ENCODE results near the gene MAD1L1. TPM values are rescaled to one million over a fixed set of nuclear protein-coding genes. Genes with fewer than 3 reads are reported as not detected.
A peak's percentile ranks its signal among the peaks of the same experiment; 100 is the strongest.

The MAD1L1 gene
- total RNA-seq, 1 donor = 57.9 TPM

DNA sequence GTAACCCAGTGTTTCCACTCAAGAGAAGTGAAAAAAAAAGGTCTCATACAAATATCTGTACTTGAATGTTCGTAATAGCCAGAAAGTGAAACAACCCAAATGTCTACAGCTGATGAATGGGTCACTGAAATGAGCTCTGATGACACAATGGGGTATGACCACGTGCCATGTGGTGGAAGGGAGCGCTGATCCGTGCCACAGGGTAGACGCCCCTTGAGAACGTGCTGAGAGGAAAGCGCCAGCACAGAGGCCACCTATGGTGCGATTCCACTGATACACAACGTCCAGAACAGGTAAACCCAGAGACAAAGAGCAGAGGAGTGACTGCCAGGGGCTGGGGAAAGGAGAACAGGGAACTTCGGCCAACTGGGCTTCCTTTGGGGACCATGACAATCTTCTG lies 50.3 kb downstream of the MAD1L1 start:
- no peak for DNase-seq (ENCODE audit: low read depth in 2 of 3, low spot score in 2 of 3)

DNA sequence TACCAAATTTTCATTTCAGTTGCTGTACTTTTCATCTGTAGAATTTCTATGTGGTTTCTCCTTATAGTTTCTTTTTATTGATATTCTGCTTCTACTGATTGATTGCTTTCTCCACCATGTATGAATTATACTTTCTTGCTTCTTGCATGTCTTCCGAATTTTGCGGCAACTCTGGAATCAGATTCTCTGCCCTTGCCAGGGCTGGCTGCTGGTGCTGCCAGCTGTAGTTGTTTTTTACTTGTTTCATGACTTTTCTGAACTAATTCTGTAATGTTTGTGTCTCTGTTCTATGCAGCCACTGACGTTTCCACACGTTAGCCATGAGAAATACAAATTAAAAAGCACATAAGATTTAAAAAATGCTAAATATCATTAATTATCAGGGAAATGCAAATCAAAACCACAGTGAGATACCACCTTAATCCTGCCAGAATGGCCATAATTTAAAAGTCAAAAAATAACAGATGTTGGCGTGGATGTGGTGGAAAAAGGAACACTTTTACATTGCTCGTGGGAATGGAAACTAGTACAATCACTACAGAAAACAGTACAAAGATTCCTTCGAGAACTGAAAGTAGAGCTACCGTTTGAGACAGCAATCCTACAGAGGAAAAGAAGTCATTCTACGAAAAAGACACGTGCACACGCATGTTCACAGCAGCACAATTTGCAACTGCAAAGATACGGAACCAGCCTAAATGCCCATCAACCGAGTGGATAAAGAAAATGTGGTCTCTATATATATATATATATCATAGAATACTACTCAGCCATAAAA lies 51.5 kb downstream of the MAD1L1 start:
- no peak for DNase-seq (ENCODE audit: low read depth in 2 of 3, low spot score in 2 of 3)

- DNase-seq (ENCODE audit: low read depth in 2 of 3, low spot score in 2 of 3) = no peak
These were observed 52.7 kb downstream of the MAD1L1 start for GRCh38 chr7:2180081-2180480.

DNA sequence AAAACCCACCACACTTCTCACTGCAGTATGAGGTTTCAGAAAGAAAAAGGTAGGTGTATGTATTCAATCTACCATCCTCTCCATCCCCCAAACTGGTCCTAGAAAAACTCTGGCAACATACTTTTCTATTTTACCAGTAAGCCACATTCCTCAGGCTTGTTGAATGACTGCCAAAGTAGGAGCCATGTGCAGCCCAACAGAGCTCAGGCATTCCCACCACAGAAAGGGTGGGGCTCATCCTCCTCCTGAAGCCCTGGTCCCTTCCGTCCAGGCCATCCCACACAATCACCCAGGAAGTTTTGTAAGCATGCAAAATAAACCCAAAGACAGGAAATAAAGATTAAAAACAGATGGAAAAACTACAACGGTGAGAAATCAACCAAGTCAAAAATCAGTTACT lies 57.2 kb downstream of the MAD1L1 start:
- no peak for DNase-seq (ENCODE audit: low read depth in 2 of 3, low spot score in 2 of 3)

- DNase-seq (ENCODE audit: low read depth in 2 of 3, low spot score in 2 of 3) = no peak
These were observed 57.7 kb downstream of the MAD1L1 start for GRCh38 chr7:2175091-2175490.

GRCh38 chr7:2173189-2173827 lies 59.4 kb downstream of the MAD1L1 start:
- DNase-seq (ENCODE audit: low read depth in 2 of 3, low spot score in 2 of 3) = peak in 1 of 3 donors; percentile 46

DNA sequence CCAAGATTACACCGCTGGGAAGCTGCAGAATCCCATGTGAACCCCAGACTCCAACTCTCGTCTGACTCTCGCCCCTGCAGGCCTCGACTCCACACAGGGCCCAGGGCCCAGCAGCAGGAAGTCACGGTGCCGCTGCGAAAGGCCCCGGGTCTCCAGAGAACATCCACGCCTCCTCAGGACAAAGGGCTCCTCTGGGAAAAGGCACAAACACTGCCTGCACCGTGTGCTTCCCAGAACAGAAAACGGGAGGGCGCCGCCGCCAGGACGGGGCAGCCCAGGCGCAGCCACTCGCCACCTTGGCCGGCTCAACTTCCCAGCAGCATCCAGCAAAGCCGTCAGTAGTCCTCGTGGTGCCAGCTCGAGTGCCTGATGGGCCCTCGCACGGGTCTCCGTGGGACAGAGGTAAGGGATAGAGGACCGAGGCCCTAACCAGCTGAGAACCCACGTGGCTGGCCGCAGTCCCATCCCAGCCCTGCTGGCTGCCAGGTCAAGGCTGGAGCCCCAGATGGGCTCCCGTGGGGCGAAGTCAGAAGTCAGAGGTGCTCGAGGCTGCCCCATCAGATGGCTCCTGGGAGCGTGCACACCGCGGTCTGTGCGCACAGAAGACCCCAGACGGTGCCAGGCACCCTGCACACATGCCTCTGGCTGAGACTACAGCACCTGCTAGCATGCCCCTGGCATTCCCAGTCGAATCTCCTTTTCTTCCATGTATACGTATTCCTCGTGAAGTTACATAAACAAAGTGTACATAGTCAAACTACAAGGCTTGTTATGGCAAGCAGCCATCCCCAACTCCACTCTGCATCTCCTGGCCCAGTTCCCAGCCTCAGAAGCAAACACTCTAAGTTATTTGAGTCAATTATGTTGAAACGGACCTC lies 60.2 kb downstream of the MAD1L1 start:
- no peak for DNase-seq (ENCODE audit: low read depth in 2 of 3, low spot score in 2 of 3)

DNA sequence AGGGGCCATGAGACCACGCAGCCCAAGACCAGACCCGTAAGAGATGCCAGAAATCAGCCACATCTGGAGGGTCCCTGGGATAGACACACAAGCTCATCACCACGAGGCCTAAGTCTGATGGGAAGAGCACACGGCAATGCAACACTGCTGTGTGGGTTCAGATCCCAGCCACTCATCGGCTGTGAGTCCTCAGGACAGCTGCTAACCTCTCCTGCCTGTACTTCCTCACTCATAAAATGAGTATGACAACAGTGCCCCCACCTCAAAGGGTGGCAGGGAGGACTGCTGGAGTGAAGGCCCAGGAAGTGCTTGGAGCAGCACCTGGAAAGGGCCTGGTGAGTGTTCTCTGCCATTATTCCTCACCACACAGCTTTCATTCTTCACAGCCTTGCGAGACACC lies 60.9 kb downstream of the MAD1L1 start:
- no peak for DNase-seq (ENCODE audit: low read depth in 2 of 3, low spot score in 2 of 3)

DNA sequence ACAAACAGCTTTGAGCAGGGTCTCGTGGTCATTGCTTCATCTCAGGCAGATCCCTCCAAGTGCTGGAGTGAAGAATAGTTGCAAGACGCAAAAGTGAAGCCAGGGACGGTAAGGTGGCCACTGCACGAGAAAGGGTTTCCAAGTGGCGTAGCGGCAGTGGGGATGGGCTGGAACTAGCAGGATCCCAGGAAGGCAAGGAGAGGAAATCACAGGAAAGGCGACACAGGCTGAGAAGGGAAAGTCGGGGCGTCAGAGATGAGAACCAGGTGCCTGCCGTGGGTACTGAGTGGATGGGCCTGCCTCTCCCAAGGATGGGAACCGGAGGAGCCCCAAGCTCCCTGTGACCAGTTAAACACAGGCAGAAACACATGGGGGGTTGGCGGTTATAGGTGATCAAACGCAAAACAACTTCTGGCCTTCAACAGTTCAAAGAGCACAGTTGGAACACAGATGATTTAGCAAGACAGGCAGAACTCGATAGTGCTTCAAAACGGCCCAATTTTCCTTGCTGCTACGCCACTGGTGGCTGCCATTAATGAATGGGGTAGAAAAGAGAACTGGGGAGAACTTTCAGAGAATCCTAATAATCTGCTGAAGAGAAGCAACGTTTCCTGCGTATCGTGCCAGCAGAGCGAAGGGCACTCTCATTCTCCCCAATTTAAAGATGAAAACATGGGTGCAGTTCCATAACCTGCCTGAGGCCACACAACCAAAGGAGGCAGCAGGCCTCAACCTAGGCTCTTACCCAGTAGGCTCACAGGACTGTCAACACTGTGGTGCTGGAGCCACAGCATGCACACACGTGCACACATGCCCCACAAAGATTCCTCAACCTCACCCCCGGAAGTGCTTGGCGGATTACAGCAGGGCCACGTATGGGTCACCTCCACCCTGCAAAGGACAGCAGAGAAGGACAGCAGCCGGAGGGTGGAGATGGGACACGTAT lies 61.9 kb downstream of the MAD1L1 start:
- no peak for DNase-seq (ENCODE audit: low read depth in 2 of 3, low spot score in 2 of 3)

- no peak for DNase-seq (ENCODE audit: low read depth in 2 of 3, low spot score in 2 of 3)
These were observed 62.7 kb downstream of the MAD1L1 start for GRCh38 chr7:2169923-2170575.

DNA sequence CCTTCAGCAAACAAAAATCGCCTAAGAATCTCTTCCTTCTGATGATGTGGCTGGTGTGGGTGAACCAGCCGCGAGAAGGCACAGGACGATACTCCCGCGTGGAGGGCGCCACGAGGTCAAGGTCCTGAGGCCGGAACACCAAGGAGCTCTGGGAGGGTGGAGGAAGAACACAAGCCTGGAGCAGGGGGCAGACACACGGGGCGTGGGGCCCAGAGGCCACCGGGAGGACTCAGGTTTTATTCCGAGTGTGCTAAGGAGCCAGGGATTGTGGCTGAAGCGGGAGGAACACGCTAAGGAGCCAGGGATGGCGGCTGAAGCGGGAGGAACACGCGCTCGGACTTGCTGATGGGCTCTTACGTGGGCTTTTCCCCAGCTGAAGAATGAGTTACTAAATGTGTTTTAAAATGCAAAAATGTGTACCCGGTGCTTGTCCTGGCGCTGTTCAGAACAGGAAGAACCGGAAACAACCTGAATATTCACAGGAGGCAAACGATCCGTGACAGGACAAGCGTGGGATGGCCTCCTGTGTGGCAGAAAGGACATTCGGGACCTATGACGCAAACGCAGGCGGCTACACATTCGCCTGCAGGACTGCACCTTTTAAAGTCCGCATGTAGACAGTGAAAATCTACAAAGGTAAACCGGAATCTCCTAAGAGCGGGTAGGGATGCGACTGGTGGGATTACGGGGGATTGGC lies 64.0 kb downstream of the MAD1L1 start:
- DNase-seq (ENCODE audit: low read depth in 2 of 3, low spot score in 2 of 3) = no peak

DNA sequence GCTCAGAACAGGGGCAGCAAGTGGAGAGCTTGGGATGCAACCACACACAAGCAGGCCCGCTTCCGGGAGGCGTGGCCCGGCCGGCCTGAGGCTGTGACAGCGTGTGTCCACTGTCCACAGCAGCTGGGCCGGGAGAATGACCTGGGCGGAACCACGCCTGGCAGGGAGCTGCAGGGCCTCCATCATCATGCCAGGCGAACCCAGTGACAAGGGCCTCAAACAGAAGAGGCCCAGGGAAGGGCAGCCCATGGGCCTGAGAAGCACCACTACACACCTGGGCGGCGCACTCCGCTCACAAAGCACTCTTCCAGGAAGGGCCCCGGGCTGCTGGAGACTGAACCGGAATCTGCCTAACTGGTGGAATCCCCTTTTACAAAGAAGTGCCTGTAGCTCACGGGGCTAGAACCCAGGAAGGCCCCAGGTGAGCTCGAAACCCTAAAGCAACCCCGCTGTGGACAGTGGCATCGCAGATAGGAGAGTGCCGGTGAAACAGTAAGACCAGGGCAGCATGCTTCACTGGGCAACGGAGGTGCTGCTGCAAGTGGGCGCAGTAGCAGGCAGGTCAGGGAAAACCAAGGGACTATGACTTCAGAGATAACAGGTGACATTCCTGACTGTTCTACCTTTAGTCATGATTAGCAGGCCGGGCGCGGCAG lies 66.0 kb downstream of the MAD1L1 start:
- no peak for DNase-seq (ENCODE audit: low read depth in 2 of 3, low spot score in 2 of 3)

DNA sequence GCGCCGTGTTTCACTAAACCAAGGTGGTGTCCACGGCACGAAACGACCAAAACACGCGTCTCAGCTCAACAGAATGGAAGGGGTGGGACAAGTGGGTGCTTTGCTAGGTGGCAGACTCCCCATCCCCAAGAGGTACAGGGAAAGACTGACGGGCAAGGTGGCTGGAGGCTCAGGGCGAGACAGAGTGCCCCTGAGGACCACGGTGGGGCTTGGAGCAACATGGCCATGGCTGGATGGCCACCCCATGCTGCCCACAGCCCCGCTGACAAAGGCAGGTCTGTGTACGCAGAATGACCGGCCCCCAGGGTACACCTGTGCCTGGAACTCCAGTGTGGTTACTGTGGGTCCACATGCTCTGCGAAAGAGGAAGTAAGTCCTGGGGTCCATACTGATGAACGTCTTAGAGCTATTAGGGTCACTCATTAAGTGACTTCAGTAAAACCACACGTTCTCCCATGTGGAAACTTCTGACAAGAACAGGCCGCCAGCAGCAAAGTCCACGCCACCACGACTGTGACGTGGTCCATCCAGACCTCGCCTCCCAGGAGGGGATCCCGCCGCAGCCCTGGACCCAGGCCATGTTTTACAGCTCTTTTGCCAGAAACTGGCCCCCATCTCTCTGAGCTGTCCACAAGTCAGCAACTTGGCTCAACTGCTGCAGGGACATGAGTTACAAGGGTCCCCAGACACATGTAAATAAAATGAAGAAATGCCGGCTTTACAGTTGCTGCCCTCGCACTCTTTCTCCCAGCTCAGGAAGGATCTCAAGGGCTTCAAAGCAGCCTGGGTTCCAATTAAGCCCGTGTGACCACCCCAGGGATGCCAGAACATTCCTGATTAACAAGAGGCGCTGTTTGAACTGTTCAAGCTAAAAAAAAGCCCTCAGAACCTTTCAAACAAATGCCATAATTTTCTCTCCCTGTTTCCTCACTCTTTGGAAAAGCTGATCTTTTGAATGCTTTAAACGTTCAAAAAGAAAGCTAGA lies 66.8 kb downstream of the MAD1L1 start:
- DNase-seq (ENCODE audit: low read depth in 2 of 3, low spot score in 2 of 3) = peak in 1 of 3 donors; percentile 11

DNA sequence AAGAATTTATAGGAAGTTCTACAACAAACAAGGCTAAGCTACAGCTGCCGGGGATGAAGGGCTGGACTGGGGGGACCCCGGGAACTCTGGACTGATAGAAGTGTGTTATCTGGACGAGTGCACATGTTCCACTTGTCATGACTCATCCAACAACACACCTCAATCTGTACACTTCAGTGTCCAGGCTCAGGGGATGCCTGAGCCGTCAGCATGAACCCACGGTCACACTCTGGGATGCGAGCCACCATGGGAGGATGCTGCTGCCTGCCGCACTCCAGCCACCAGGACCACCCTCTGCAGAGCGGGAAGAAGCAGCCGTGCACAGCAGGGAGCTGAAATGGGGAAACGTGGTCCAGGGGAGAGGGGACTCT lies 67.5 kb downstream of the MAD1L1 start:
- DNase-seq (ENCODE audit: low read depth in 2 of 3, low spot score in 2 of 3) = no peak

- DNase-seq (ENCODE audit: low read depth in 2 of 3, low spot score in 2 of 3) = no peak
These were observed 68.1 kb downstream of the MAD1L1 start for GRCh38 chr7:2164646-2165045.

- no peak for DNase-seq (ENCODE audit: low read depth in 2 of 3, low spot score in 2 of 3)
These were observed 68.9 kb downstream of the MAD1L1 start for GRCh38 chr7:2163600-2164555.

Data from hematopoietic multipotent progenitor cell (in vitro differentiated cells).